Stimulated activated CD8-positive, alpha-beta memory T cell treated with anti-CD3 and anti-CD28 coated beads, Interleukin-2, amount 100 ng/mL, for 1 hour (primary cell): ENCODE data around the gene AGMO.

Source experiments
- DNase-seq, 2 donors: peaks; one replicate each; pipeline ENCODE4 v3.0.0-alpha.2; 2020; ENCODE audit warnings: low read depth in 2 of 2

Gene AGMO

DNA sequence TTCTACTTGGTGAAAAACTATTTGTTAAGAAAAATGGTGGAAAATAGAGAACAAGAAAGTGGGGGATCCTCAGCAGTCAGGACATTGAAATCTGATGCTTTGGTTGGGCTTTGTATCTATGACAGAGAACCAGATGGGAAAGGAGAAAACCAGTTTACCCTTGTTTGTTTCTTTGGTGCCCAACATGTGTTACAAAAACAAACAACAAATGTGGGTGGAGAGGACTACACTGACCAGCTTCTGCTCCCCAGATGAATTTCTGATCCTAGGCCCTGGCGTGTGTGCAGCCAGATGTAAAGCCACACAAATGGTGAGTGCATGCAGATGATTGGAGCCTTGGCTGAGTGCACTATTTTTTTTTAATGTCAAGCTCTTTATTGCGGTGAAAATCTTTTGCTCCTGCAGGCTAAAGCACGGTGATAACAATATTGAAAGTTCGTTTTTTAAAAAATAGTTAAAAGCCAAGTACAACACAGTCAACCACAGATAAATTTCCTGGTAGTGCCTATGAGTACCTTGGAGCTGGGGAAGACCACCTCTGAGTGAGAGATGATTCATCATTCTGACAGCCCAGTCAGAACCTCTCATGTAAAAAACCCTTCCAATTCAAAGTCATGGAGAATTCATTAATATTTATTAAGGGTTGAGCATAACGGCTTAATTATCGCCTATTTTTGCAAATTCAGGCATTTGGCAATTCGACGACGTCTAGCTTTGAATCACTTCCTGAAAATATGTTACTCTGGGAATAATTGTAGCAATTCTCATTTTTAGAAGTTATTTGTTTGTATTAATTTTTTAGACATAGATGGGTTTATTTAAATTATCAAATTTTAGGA lies 163.7 kb downstream of the AGMO start:
- DNase-seq, result no peak

DNA sequence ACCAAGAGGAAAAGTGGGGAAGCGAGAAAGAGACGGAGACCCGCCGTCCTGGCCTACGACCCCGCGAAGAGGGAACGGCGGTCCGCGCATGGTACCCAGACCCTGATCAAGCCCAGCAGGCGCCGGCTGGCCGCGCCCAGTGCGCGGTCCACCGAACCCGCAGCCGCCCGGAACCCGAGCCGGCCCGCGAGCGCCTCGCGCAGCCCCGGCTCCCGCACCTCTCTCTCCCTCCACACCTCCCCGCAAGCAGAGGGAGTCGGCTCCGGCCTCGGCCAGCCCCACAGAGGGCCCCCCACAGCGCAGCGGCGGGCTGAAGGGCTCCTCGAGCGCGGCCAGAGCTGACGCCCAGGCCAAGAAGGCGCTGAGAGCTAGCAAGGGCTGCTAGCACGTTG lies 164.7 kb downstream of the AGMO start:
- DNase-seq, result no peak

DNA sequence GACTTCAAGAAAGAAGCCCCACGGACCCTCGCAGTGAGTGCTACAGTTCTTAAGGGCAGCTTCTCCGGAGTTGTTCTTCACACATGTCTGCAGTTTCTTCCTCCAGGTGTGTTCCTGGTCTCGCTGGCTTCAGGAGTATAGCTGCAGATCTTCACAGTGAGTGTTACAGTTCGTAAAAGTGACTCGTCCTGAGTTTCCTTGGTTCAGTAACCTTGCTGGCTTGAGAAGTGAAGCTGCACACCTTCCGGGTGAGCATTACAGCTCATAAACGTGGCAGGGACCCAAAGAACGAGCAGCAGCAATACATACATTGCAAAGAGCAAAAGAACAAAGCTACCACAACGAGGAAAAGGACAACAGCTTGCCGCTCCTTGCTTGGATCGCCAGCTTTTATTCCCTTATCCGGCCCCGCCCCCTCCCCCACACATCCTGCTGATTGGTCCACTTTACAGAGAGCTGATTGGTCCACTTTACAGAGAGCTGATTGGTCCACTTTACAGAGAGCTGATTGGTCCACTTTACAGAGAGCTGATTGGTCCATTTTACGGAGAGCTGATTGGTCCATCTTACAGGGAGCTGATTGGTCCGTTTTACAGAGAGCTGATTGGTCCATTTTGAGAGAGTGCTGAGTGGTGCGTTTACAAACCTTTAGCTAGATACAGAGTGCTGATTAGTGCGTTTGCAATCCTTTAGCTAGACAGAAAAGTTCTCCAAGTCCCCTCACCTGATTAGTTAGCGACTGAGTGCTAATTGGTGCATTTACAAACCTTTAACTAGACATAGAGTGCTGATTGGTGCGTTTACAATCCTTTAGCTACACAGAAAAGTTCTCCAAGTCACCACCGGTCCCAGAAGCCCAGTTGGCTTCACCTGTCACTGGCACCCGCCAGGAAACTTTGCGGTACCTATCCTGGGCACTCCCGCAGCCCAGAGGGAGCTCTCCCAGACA lies 165.3 kb downstream of the AGMO start:
- DNase-seq, result no peak

DNA sequence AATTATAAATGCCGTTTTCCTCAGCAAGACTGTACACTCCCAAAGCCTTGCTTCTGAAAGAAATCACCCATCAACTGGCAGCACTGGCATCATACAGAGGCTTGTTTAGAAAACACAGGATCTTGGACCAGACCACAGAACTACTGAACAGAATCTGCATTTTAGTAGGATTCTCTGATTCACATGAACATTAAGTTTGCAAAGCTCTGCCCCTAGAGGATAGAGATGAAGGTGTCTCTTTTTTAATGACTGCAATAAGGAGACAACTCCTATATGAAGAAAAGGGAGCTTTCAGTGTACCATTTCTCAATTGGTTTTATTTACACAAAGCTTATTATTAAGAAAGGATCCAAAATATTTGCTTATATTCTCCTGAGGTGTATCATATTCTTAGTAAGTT lies 172.7 kb downstream of the AGMO start:
- DNase-seq, result no peak

DNA sequence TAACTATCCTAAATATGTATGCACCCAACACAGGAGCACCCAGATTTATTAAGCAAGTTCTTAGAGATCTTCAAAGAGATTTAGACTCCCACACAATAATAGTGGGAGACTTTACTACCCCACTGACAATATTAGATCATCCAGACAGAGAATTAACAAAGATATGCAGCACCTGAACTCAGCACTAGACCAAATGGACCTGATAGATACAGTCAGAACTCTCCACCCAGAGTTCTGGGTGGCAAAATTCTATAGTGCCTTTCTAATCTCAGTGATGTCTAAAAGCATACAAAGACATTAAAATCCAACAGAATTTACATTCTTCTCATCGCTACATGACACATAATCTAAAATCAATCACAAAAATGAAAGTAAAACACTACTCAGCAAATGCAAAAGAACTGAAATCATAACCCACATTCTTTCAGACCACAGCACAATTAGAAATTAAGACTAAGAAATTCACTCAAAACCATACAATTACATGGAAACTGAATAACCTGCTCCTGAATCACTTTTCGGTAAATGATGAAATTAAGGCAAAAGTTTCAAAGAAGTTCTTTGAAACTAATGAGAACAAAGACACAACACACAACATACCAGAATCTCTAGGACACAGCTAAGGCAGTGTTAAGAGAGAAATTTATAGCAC lies 183.2 kb downstream of the AGMO start:
- no peak for DNase-seq

DNA sequence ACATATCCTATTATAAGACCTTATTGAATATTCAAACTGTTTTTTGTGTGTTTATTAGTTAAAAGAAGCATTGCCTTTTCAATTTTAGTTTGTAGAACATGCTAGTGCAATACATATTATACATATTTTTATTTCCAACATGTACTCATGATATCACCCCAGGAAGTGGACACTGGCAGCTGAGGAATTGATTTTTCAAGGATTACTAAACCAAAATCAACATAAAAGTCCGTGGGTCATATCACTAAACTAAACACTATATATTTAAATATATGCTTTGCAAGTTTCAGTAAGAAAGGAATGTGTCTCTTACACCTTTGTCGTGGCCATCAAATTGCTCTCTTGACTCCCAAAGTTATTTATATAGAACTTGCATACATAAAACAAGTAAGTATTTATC lies 185.2 kb downstream of the AGMO start:
- DNase-seq, result no peak

DNA sequence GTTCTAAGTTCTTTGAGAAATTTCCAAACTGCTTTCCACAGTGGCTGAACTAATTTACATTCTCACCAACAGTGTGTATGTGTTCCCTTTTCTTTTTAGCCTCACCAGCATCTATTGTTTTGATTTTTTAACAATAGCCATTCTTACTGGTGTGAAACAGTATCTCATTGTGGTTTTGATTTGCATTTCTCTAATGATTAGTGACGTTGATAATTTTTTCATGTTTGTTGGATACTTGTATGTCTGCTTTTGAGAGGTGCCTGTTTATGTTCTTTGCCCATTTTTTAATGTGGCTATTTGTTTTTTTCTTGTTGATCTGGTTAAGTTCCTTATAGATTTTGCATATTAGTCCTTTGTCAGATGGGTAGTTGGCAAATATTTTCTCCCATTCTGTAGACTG lies 191.4 kb downstream of the AGMO start:
- no peak for DNase-seq

DNA sequence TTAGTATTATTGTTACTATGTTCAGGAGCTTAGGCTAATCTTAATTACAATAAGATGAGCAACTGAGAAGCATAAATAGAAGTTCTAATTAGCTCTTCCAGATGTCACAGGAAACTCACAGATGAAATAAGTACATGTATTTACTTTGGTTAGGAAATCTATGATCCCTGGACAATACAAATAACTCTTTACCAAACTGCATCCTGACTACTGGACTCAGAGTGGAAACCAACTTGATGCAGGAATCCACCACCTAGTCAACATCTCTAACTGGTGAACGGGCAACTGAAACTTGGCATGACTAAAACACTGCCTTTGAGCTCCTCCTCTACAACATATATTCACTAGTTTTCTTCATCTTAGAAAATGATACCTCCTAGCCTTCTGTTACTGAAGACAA lies 193.2 kb downstream of the AGMO start:
- DNase-seq, result no peak

DNA sequence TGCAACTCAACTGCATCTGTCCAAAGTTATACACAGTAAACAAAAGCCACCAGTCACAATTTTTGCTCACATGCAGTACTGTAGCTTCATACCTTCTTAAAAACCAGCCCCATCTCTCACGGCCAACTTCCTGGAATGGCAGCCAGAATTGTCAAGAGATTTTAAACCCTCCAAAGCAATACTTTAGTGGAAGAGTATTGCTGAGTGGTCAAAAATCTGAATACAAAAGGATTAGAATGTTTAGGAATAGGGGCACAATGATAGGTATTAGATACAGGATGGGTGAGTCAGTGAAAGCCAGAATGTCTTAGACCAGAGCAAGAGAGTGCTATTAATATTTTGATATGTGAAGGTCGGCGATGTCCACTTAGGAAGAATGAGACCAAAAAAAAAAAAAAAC lies 193.9 kb downstream of the AGMO start:
- DNase-seq, result no peak

DNA sequence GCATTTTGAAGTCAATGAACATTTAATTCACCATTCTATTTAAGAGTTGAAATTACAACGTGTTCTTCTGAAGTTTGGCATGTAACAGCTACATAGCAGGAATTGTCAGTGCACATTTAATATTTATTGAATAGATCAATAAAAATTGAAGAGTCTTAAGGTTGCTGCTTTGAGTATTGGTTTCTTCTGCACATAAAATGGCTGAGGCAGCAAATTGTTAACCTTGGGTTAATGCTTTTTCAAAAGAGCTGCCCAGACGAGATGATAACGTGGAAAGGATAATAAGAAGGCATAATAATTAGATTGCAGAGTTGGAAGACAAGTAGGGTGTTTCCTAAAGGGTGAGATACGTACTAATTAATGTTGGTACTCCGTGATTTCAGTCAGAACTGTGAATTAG lies 203.7 kb downstream of the AGMO start:
- no peak for DNase-seq

DNA sequence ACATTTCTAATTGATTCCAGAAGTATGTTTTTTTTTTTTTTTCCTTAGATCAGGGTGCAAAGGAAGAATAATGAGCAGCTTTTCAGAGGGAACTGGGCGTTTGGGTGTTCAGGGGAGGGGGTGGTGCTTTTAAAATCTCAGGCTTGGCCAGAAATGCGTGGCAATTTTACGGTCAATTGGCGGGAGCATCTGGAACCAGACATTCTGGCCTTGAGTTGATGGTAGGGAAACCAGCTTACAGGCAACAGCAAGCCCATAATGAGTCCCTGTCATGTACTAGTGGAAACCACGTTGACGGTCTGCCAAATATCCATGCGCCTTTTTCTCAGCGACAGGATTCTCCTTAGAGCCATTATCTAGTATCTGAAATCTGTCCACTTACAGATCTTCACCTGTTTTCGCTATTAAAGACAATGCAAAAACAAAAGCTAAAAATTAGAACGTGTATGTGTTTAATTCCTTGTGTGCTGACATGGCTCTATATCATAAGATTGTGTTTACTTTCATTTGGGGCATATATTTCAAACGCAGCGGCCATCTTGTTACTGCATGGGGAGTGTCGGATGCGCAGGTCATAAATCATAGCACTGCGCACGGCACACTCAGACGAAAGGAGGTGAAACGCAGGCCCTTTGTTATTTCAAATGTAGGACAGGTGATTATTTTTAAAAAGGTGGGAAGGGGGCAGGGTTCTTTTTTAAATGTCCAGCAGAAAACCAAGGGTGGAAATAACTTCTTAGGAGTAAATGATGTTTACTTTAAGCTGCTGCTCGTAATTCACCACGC lies 209.2 kb downstream of the AGMO start:
- no peak for DNase-seq

DNA sequence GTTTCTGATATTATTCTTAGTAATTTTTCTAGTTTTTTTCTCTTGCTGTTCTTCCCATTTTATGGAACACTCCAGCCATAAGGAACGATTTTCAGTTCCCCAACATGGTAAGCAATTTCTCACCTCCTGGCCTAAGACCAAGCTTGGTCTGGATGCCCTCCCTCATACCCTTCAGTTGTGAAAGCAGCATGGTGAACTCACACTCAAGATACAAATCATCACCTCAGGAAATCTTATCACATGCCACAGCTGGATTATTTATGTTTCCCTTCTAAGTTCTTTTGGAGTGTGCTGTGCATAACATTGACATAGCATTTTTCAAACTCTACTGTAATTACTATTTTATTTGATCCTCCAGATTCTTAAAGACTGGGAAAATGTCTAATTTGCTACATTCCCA lies 216.6 kb downstream of the AGMO start:
- no peak for DNase-seq

DNA sequence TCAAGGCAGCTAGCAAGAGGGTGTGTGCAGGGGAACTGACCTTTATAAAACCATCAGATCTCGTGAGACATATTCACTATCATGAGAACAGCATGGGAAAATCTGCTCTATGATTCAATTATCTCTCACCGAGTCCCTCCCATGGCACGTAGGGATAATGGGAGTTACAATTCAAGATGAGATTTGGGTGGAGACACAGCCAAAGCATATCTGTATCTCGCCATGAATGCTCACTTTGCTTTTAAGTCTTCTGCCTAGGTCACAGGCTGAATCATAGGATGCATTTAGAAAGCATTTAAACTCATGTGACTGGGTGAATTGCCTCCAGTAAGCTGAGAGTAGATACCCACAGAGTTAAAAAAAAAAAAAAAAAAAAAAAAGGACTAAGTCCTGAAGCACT lies 220.0 kb downstream of the AGMO start:
- DNase-seq, result no peak

DNA sequence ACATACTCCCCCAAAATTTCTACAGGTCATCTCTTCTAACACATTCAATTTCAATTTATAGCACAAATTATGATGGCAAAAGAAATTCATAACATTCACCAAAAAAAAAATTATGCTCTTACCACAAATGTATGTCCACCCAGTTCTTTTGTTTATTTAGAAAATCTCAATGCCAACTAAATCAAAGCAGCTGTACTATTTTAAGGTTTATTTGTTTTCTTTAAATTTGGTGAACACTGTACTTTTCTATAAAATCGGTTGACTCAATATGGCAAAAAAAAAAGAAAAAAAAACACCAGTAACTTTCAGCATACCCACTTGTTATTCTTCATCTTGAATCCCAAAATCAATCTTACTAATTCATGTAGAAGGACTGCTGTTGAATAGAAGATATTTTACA lies 225.7 kb downstream of the AGMO start:
- no peak for DNase-seq

DNA sequence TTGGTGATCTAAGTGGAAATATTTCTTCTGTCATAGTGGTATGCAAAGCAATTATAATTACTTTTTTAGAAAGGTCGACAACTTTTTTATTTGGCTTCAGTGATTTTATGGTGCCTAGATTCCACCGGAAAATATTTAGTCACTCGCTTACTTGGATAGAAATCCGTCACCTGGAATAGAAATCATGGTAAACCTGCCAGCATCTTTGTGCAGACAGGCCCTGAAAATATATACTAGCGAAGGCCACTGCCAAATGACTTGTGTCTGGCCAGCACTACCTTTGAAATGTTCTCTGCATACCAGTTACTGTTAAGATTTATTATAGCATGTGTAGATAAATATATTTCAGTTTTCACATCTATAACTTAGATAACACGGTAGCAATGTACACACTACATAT lies 226.4 kb downstream of the AGMO start:
- no peak for DNase-seq

DNA sequence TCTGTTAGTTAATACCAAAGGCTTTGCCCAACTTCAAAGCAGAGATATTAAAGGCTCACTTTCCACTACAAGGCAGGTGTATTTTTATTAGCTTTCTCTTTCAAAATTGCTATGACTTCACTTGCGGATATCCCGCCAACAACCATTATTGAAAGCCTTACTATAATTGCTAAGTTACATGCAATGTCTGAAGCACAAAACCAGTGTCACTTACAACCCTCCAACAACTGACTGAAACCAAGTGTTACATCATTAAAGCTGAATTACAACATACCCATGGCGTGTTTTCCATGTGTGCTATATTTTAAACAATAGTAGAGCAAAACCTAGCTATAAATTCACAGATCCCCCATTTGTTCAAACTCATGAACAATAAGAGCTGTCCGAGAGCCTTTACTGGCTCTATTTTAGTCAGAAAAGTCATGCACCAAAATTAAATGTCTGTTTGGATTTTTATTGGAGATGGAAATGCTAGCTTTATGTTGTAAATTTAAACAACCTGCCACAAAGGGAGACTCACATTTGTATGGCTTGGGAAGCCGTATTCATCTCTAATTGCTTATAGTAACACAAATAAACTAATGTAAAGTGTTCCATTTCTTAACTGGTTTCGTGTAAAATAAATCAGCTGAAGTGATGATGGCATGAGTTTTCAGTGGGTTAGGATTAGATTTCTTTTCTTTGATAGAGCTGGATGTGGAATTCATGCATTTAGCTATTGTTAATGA lies 227.1 kb downstream of the AGMO start:
- no peak for DNase-seq

DNA sequence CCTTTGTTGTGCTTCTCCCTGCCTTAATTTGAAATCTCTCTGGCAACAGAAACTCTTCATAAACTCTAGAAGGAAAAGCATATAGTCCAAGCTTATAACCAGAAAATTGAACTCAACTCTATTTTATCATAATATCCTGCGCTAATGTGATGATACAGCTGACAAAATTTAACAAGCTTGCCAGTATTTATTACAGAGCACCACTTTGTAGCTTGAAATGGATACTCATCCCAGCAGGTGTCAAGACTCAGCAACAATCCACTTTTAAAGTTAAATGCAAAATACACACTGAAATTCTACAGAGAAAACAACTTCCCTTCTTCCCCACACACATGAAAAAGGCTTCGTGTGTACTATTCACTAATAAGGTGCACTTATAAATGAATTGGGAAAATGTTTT lies 228.9 kb downstream of the AGMO start:
- DNase-seq, result no peak

DNA sequence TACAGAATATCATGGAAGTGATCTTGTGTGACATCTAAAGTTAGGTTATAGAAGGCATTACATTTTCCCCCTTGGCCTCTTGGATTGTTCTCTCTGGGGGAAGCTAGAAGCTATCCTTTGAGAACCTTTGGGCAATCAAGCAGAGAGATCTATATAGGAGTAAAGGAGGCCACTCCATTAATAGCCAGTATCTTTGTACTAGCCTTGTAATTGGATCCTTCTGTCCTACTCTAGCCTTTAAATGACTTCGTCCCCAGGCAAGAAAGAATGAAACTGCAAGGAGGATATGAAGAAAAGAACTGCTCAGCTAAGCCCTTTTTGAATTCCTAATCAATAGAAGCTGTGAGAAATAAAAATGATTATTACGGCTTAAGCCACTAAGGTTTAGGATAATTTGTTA lies 230.9 kb downstream of the AGMO start:
- no peak for DNase-seq

DNA sequence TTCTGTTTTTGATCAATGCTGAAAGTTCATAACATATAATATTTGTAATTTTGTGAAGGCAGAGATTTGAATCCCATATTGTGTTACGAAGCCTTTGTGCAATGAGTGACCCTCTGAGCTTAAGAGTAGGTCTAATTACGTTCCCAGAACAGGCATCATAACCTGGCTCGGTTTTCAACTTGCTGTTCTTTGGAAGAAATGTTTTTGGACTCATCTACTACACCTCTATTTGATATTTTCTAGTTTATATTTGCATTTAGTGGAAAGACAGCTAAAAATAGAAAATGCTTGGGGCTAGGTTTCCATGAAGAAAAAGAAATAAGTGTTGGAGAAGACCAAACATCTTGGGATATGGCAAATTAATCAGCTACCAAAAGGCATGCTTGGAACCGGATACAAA lies 234.8 kb downstream of the AGMO start:
- no peak for DNase-seq

DNA sequence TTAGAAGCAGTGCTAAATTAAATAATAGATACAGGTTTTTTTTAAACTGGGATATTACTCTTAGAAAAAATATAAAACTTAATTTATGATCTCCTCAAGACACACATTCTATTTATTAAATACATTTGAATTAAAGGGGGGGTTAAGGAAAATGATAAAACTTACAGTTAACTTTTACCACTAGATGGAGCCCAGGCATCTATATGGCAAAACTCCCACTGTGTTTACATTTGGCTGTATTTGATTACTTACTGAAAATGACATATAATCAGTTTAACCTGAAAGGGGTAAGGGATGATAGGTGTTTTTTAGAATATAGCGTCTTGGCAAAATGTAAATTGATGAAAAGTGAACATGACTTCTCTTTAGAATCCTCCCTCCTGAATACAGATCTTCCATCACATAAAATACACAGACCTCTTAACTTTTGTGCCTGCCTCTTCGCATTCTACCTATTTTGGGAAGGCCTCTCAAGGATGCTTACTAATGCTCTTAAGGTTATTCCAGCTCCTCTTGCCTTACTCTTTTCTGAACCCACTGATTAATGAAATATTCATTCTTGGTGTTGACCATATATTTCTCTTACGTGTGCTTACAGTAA lies 235.7 kb downstream of the AGMO start:
- no peak for DNase-seq

DNA sequence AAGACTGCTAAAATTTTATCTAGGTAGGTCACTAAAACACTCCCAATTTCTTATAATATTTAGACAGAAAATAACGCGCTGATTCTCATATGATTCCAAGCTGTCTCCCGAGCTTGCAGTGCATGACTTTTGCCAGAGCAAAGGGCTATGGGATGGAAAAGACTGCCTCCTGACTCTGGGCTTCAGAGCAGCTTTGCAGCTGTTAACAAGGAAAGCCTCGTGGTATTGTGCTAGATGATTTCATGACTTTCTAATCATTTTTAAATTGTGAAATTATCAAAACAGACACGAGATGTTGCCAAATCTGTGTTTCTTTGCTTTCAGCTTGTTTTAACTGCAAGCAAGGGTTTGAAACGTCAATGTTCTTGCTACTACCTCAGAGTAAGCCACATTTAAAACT lies 238.3 kb downstream of the AGMO start:
- no peak for DNase-seq
